GM13977 (cell line): ENCODE results near the gene NCOA7.
"Not testable (repeated sequence)": the region's sequence is repeated elsewhere in the genome, so short reads cannot be mapped to it uniquely, and the experiment has no call there.

Experiments
- DNase-seq: peaks from one replicate; pipeline ENCODE4 v3.0.0; 2012; ENCODE audit warnings: low spot score
- in situ Hi-C: fragments of 300-500 bp; cut with MboI; formaldehyde crosslinking; loops from one replicate; pipeline ENCODE4 v1.12.0; 2022; ENCODE audit warnings: low sequenced_read_pairs, low pct_unique_long_range_greater_than_20kb, mixed read lengths, inconsistent platforms; ENCODE audit not compliant: unreplicated experiment
- TF ChIP-seq, protein P1 (sequence below): IDR thresholded peaks from 2 replicates; pipeline ENCODE4 v1.5.1; 2012; ENCODE audit warnings: mild to moderate bottlenecking, control low read depth; ENCODE audit not compliant: insufficient read depth; ENCODE audit errors: extremely low read depth, missing control alignments

NCOA7 gene

DNA sequence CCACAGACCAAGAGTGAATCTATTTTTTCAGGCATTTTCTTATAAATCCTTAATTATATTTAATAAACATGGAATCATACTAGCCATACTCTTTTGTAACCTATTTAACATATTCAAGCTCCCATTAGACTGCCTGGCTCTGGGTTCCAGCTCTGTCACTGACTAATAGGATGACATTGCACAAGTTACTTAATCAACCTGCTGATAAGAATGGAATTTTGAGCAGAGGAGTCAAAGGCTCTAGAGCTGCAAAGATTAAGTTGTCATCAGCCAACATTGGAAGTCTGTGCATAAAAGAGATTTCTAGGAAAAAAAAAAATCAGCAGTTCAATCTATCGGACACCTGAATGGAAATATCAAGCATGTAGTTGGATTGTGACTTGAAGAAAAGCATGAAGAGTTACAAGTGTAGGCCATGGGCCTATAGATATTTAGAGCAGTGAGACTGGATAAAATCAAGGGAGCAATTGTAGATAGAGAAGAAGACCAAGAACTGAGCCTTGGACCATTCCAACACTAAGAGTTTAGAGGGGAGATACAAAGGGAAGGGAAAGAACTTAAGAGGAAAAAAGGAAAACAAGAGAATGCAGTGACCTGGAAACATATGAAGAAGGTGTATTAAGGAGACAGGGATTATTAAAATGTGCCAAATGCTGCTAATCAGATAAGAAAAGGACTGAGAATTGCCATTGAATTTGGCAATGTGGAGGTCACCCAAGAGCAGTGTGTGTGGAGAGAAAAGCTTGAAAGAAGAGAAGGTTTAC lies 154.8 kb downstream of the NCOA7 start:
- in situ Hi-C loops: no loop called here
- TF ChIP-seq, protein P1, sequence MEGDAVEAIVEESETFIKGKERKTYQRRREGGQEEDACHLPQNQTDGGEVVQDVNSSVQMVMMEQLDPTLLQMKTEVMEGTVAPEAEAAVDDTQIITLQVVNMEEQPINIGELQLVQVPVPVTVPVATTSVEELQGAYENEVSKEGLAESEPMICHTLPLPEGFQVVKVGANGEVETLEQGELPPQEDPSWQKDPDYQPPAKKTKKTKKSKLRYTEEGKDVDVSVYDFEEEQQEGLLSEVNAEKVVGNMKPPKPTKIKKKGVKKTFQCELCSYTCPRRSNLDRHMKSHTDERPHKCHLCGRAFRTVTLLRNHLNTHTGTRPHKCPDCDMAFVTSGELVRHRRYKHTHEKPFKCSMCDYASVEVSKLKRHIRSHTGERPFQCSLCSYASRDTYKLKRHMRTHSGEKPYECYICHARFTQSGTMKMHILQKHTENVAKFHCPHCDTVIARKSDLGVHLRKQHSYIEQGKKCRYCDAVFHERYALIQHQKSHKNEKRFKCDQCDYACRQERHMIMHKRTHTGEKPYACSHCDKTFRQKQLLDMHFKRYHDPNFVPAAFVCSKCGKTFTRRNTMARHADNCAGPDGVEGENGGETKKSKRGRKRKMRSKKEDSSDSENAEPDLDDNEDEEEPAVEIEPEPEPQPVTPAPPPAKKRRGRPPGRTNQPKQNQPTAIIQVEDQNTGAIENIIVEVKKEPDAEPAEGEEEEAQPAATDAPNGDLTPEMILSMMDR: no peak
- no peak for DNase-seq

DNA sequence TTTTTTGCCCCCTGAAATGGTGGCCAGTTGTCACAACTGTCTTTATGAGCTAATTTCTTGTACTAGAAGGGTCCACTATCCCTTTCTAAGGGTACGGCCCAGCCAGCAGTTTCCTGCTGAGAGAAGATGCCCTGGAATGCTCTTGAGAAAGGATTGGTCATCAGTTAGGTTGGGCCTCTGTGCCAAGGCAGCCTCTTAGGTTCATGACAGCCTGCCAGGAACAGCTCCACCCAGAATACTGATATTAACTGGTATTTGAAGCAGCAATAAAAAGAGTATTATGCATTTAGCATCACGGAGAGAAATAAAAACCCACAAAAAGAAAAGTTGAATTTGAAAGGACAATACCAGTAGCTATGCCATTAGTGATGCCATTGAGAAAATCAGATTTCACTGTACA lies 156.9 kb downstream of the NCOA7 start:
- TF ChIP-seq, protein P1: no peak
- in situ Hi-C loops: no loop called here
- DNase-seq: no peak

GRCh38 chr6:125948455-125948854 lies 157.7 kb downstream of the NCOA7 start:
- in situ Hi-C loops: no loop called here
- no peak for DNase-seq
- TF ChIP-seq, protein P1: no peak

- DNase-seq: no peak
- TF ChIP-seq, protein P1: no peak
- in situ Hi-C loops: no loop called here
Measured at GRCh38 chr6:125949069-125949468, 158.3 kb downstream of the NCOA7 start.

GRCh38 chr6:125950293-125950692 lies 159.5 kb downstream of the NCOA7 start:
- in situ Hi-C loops: loop anchor here (25.0 kb wide), 1 partner anchor 638 kb away; the partner anchor contains the start of gene HDDC2
- TF ChIP-seq, protein P1: no peak
- no peak for DNase-seq

DNA sequence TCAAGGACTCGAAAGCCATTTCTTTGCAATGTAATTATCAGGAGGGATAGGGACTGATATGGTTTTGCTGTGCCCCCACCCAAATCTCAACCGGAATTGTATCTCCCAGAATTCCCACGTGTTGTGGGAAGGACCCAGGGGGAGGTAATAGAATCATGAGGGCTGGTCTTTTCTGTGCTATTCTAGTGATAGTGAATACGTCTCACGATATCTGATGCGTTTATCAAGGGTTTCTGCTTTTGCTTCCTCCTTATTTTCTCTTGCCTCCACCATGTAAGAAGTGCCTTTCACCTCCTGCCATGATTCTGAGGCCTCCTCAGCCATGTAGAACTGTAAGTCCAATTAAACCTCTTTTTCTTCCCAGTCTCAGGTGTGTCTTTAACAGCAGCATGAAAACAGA lies 160.0 kb downstream of the NCOA7 start:
- in situ Hi-C loops: loop anchor here (25.0 kb wide), 1 partner anchor 638 kb away; the partner anchor contains the start of gene HDDC2
- not testable (repeated sequence) for DNase-seq

DNA sequence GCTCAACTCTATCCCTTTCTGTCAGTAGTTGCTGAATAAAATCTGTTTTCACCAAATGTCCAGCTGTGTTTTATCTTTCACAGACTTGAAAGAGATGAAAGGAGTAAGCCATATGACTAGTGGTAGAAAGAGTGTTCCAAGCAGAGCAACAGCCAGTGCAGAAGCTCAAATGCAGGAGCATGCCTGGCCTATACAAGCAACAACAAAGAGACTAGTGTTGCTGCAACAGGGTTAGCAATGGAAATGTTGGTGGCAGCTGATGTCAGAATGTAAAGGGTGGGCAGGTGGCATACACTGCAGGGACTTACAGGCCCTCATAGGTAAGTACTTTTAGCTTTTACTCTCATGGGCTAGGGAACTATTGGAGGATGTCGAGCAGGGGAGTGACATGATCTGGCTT lies 160.6 kb downstream of the NCOA7 start:
- TF ChIP-seq, protein P1: no peak
- in situ Hi-C loops: loop anchor here (25.0 kb wide), 1 partner anchor 639 kb away; the partner anchor contains the start of gene HDDC2
- DNase-seq: no peak
